Neural progenitor cell (in vitro differentiated cells): ENCODE results near the gene AANAT.

ENCODE experiments used
- CTCF ChIP-seq: fragments of 200-600 bp; sonication (generic); IDR thresholded peaks from 2 replicates; pipeline ENCODE4 v1.5.1; 2017; ENCODE audit warnings: antibody characterized with exemption, mild to moderate bottlenecking
- EZH2 ChIP-seq: fragments of 200-600 bp; sonication (generic); IDR thresholded peaks from 2 replicates; pipeline ENCODE4 v1.6.1; 2017; ENCODE audit warnings: antibody characterized with exemption, mild to moderate bottlenecking, moderate library complexity

- no peak for TF ChIP-seq CTCF
- TF ChIP-seq EZH2, result no peak
Measured at GRCh38 chr17:76500074-76500746, 32.8 kb downstream of the AANAT start.
